ENCODE measurements around the gene FSD1. TPM values are rescaled to one million over a fixed set of nuclear protein-coding genes. Genes with fewer than 3 reads are reported as not detected.
"Not testable (repeated sequence)": the region's sequence is repeated elsewhere in the genome, so short reads cannot be mapped to it uniquely, and the experiment has no call there.

Gene FSD1
- total RNA-seq, 2 donors from 2014 or later: not detected

- WGBS, 2 donors: 49 to 79% methylated on average over 5 to 15 of the region's 15 CpGs
- Histone ChIP-seq H3K4me1 (peaks cover 46% of the 10 kb centered on the region), H3K9me3 (no peaks in the 10 kb centered on the region), H3K27me3 (no peaks in the 10 kb centered on the region), H3K4me3 (no peak overlapping the region), H3K36me3 (replicated peaks in 1 of 2; ENCODE audit: insufficient read depth in 1 of 2, low read depth in 2 of 2) (no peaks in the 10 kb centered on the region), H3K27ac (peak overlapping the region in 3 of 4 donors; percentile 28 to 64 (median 62))
- peak; percentile 84 to 93 (median 92) for DNase-seq
- peak; percentile 12 for ATAC-seq
- intact Hi-C loops (cut with DNase I): no loop called here
- TF ChIP-seq POLR2A (IDR thresholded peaks at IDR 0.05) (no peak), CTCF (IDR thresholded peaks at IDR 0.05) (no peak)
Measured at GRCh38 chr19:4345342-4346019, 41.1 kb downstream of the FSD1 start.

- 67 to 70% methylated on average over 6 of the region's 6 CpGs for WGBS, 2 donors
- TF ChIP-seq POLR2A (IDR thresholded peaks at IDR 0.05): no peak
- TF ChIP-seq CTCF (IDR thresholded peaks at IDR 0.05): no peak
- no peaks in the 10 kb centered on the region for H3K36me3 ChIP-seq (replicated peaks in 1 of 2; ENCODE audit: insufficient read depth in 1 of 2, low read depth in 2 of 2)
- ATAC-seq: no peak
- no peaks in the 10 kb centered on the region for H3K27me3 ChIP-seq
- H3K4me3 ChIP-seq: no peak overlapping the region
- no peaks in the 10 kb centered on the region for H3K9me3 ChIP-seq
- H3K27ac ChIP-seq: peak overlapping the region in 3 of 4 donors; percentile 28 to 64 (median 62)
- H3K4me1 ChIP-seq: peaks cover 41% of the 10 kb centered on the region
- intact Hi-C loops (cut with DNase I): no loop called here
- no peak for DNase-seq
Measured at GRCh38 chr19:4346020-4346383, 41.6 kb downstream of the FSD1 start.

GRCh38 chr19:4347521-4347920 is 43.1 kb downstream of the FSD1 start:
- Histone ChIP-seq H3K4me1 (peaks cover 29% of the 10 kb centered on the region), H3K4me3 (no peak overlapping the region), H3K36me3 (replicated peaks in 1 of 2; ENCODE audit: insufficient read depth in 1 of 2, low read depth in 2 of 2) (no peaks in the 10 kb centered on the region), H3K27me3 (no peaks in the 10 kb centered on the region), H3K27ac (no peak overlapping the region), H3K9me3 (no peaks in the 10 kb centered on the region)
- no peak for ATAC-seq
- WGBS, 2 donors: 74 to 78% methylated on average over 6 of the region's 6 CpGs
- no peak for DNase-seq
- intact Hi-C loops (cut with DNase I): no loop called here
- TF ChIP-seq CTCF (IDR thresholded peaks at IDR 0.05) (no peak), POLR2A (IDR thresholded peaks at IDR 0.05) (no peak)

- WGBS, 2 donors: 91 to 92% methylated on average over 8 to 16 of the region's 16 CpGs
- intact Hi-C loops (cut with DNase I): not testable (repeated sequence)
Measured at GRCh38 chr19:4349225-4349624, 44.8 kb downstream of the FSD1 start.

GRCh38 chr19:4350111-4350510 is 45.7 kb downstream of the FSD1 start:
- intact Hi-C loops (cut with DNase I): loop anchor here (5.0 kb wide), 1 partner anchor 83 kb away; no protein-coding TSS in a partner anchor
- 84 to 89% methylated on average over 8 of the region's 8 CpGs for WGBS, 2 donors
- ATAC-seq (no peak), DNase-seq (no peak)
- no peak overlapping the region for H3K4me3 ChIP-seq
- no peaks in the 10 kb centered on the region for H3K27me3 ChIP-seq
- H3K27ac ChIP-seq: no peak overlapping the region
- TF ChIP-seq POLR2A (IDR thresholded peaks at IDR 0.05): no peak
- TF ChIP-seq CTCF (IDR thresholded peaks at IDR 0.05): no peak
- H3K36me3 ChIP-seq (replicated peaks in 1 of 2; ENCODE audit: insufficient read depth in 1 of 2, low read depth in 2 of 2): no peaks in the 10 kb centered on the region
- no peaks in the 10 kb centered on the region for H3K9me3 ChIP-seq
- H3K4me1 ChIP-seq: peaks cover 11% of the 10 kb centered on the region

More at GRCh38 chr19:4349225-4349624, 44.8 kb downstream of the FSD1 start:
- not testable (repeated sequence) for H3K36me3 ChIP-seq (replicated peaks in 1 of 2; ENCODE audit: insufficient read depth in 1 of 2, low read depth in 2 of 2); DNase-seq; H3K27ac ChIP-seq; ATAC-seq; H3K27me3 ChIP-seq; H3K9me3 ChIP-seq; H3K4me3 ChIP-seq
- H3K4me1 ChIP-seq: peaks cover 19% of the 10 kb centered on the region
